HCT116 (cell line): ENCODE data around the gene ARHGAP20.

ENCODE experiments used
- MAX ChIP-seq: IDR thresholded peaks from 2 replicates; pipeline ENCODE4 v1.6.1; 2012
- POLR2A ChIP-seq: IDR thresholded peaks from 2 replicates; pipeline ENCODE4 v1.7.0; 2011; ENCODE audit warnings: borderline replicate concordance; ENCODE audit not compliant: insufficient read depth, insufficient read length; ENCODE audit errors: extremely low read depth
- SP1 ChIP-seq: IDR thresholded peaks from 2 replicates; pipeline ENCODE4 v1.6.1; 2012; ENCODE audit warnings: low read depth

- TF ChIP-seq MAX, result no peak
- TF ChIP-seq SP1, result no peak
- TF ChIP-seq POLR2A, result no peak
These were observed 147.4 kb downstream of the ARHGAP20 start for GRCh38 chr11:110564676-110565356.
